Measurements from ENCODE around the gene PHETA2. TPM values are rescaled to one million over a fixed set of nuclear protein-coding genes. Genes with fewer than 3 reads are reported as not detected.

Gene PHETA2
- total and polyA plus RNA-seq, 2 of the 13 experiments (the other 11 are each of a cell fraction or from before 2014, with no cell fraction given): 0.07 TPM; not detected in 1

DNA sequence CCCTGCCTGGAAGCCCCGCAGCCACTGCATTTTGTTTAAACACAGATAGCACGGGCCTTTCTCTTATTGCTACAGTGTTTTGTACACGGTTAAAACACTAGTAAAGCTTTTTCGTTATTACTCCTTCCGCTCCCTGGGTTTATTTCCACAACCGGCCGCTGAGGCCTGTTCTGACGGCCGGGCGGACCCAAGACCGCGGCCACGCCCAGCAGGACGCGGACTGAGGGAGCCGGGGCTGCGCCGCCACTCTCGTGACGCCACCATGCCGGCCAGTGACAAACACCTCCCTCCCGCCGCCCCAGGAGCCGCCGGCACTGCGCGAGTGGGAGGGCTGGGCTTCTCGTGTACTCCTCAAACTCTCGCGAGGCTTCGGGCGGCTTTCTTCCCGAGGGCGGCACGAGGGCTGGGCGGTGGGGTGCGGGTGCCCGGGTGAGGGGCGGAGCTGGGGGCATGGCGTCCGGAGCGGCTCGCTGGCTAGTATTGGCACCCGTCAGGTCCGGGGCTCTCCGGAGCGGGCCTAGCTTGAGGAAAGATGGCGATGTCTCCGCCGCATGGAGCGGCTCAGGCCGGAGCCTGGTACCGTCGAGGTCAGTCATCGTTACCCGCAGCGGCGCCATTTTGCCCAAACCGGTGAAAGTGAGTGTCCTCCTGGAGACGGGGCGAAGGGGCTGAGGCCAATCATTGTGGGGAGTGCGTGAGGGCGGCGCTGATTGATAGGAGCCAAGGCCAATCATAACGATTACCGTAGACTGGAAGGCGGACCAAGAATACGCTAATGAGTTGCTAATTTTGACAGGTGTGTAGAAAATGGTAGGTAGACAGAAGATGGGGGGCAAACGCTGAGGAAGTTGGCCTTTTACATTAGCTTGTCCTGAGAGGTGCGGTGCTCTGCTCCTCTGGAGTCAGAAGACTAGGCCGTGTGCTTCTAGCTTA lies 5.5 kb downstream of the PHETA2 start, which contains the start of gene SMDT1 (continued):
- TF ChIP-seq TARDBP (CRISPR knock-in tag; IDR thresholded peaks at IDR 0.05) (peak; percentile 31), ZNF839 (CRISPR knock-in tag; IDR thresholded peaks at IDR 0.05; ENCODE audit: borderline replicate concordance) (peak; percentile 44; the same call in 1 of the 2 replicates), MTF1 (CRISPR knock-in tag; IDR thresholded peaks at IDR 0.05) (0 out of 2 replicates have a peak, but pooled peaks have one; percentile 63), ZNF614 (CRISPR knock-in tag; IDR thresholded peaks at IDR 0.05; ENCODE audit: borderline replicate concordance) (peak; percentile 30; the same call in 1 of the 2 replicates), MAFF (IDR thresholded peaks at IDR 0.05; ENCODE audit: low read depth, low read length) (0 out of 2 replicates have a peak, but pooled peaks have one; percentile 13), ZNF446 (CRISPR knock-in tag; IDR thresholded peaks at IDR 0.05) (no peak), ZNF841 (CRISPR knock-in tag; IDR thresholded peaks at IDR 0.05; ENCODE audit: borderline replicate concordance) (no peak), CBX1 (IDR thresholded peaks at IDR 0.05; ENCODE audit: low read depth) (no peak), JUND (CRISPR knock-in tag; IDR thresholded peaks at IDR 0.05) (no peak), ZNF558 (CRISPR knock-in tag; IDR thresholded peaks at IDR 0.05; ENCODE audit: borderline replicate concordance) (no peak; the same call in 1 of the 2 replicates), SMARCE1 (IDR thresholded peaks at IDR 0.05; ENCODE audit: borderline replicate concordance) (no peak), NFE2L1 (CRISPR knock-in tag; IDR thresholded peaks at IDR 0.05; ENCODE audit: borderline replicate concordance) (0 out of 2 replicates have a peak, but pooled peaks have one; percentile 68), TOPORS (CRISPR knock-in tag; IDR thresholded peaks at IDR 0.05) (no peak), ZNF703 (CRISPR knock-in tag; IDR thresholded peaks at IDR 0.05; ENCODE audit: borderline replicate concordance) (no peak), ZBTB21 (CRISPR knock-in tag; IDR thresholded peaks at IDR 0.05) (peak; percentile 79), SNRNP70 (IDR thresholded peaks at IDR 0.05; ENCODE audit: low read depth, low read length) (no peak), ZNF740 (CRISPR knock-in tag; IDR thresholded peaks at IDR 0.05) (no peak), SKIL (CRISPR knock-in tag; IDR thresholded peaks at IDR 0.05; ENCODE audit: borderline replicate concordance) (no peak; the same call in 1 of the 2 replicates), ZZZ3 (CRISPR knock-in tag; IDR thresholded peaks at IDR 0.05; ENCODE audit: borderline replicate concordance) (peak; percentile 51; the same call in 1 of the 2 replicates), ZNF564 (CRISPR knock-in tag; IDR thresholded peaks at IDR 0.05) (0 out of 2 replicates have a peak, but pooled peaks have one; percentile 62), KLF16 (CRISPR knock-in tag; IDR thresholded peaks at IDR 0.05) (peak in 1 of 2 experiments; percentile 87; a peak in 1 of 4 replicates), NFATC3 (CRISPR knock-in tag; IDR thresholded peaks at IDR 0.05) (no peak; the same call in 1 of the 2 replicates), ZNF816 (CRISPR knock-in tag; IDR thresholded peaks at IDR 0.05; ENCODE audit: borderline replicate concordance) (no peak; the same call in 1 of the 2 replicates), ZFY (CRISPR knock-in tag; IDR thresholded peaks at IDR 0.05) (peak; percentile 93), ZNF773 (CRISPR knock-in tag; IDR thresholded peaks at IDR 0.05; ENCODE audit: borderline replicate concordance) (no peak)
- TF ChIP-seq, protein P1, sequence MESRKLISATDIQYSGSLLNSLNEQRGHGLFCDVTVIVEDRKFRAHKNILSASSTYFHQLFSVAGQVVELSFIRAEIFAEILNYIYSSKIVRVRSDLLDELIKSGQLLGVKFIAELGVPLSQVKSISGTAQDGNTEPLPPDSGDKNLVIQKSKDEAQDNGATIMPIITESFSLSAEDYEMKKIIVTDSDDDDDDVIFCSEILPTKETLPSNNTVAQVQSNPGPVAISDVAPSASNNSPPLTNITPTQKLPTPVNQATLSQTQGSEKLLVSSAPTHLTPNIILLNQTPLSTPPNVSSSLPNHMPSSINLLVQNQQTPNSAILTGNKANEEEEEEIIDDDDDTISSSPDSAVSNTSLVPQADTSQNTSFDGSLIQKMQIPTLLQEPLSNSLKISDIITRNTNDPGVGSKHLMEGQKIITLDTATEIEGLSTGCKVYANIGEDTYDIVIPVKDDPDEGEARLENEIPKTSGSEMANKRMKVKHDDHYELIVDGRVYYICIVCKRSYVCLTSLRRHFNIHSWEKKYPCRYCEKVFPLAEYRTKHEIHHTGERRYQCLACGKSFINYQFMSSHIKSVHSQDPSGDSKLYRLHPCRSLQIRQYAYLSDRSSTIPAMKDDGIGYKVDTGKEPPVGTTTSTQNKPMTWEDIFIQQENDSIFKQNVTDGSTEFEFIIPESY (CRISPR knock-in tag; IDR thresholded peaks at IDR 0.05): no peak
